Gastroesophageal sphincter (tissue), 3 donors: Measurements from ENCODE around the gene CERT1.

Experiments used
- CTCF ChIP-seq, 4 experiments: fragments of 200-600 bp in 2 of 4; fragments of 450-650 bp in 2 of 4; sonication (generic) in 1 of 4; IDR thresholded peaks; one replicate each; pipeline ENCODE4 v1.5.1; 2017 to 2019; ENCODE audit warnings: antibody characterized with exemption in 4 of 4, mild to moderate bottlenecking in 2 of 4, moderate library complexity in 2 of 4
- EP300 ChIP-seq: sonication (generic); formaldehyde crosslinking; IDR thresholded peaks from one replicate; pipeline ENCODE4 v1.6.1; 2017; ENCODE audit warnings: antibody characterized with exemption, mild to moderate bottlenecking
- POLR2A ChIP-seq, 2 donors: fragments of 450-650 bp; IDR thresholded peaks; one replicate each; pipeline ENCODE4 v1.6.1; 2017; ENCODE audit warnings: antibody characterized with exemption in 2 of 2, mild to moderate bottlenecking in 2 of 2, moderate library complexity in 1 of 2
- POLR2AphosphoS5 ChIP-seq: sonication (generic); formaldehyde crosslinking; IDR thresholded peaks from one replicate; pipeline ENCODE4 v1.6.1; 2017; ENCODE audit warnings: antibody characterized with exemption

GRCh38 chr5:75534734-75535133 is 23.3 kb upstream of the CERT1 start:
- no peak for TF ChIP-seq CTCF (IDR thresholded peaks at IDR 0.05)
- no peak for TF ChIP-seq POLR2A (IDR thresholded peaks at IDR 0.05)
- TF ChIP-seq POLR2AphosphoS5: no peak
- TF ChIP-seq EP300: no peak
